T-helper 2 cell treated with Interferon-gamma antibody and Interleukin-4, amounts not matched to agents 5 μg/mL and 100 μg/mL, for 36 hours (primary cell): ENCODE measurements around the gene PDE8B.

Experiments used
- DNase-seq: peaks from one replicate; pipeline ENCODE4 v3.0.0; 2021; ENCODE audit warnings: low spot score
- H3K27ac Mint-ChIP-seq: one replicate; pipeline ENCODE4 v1.8.0; 2021; ENCODE audit warnings: mild to moderate bottlenecking, mixed read lengths
- H3K27me3 Mint-ChIP-seq: one replicate; pipeline ENCODE4 v1.8.0; 2021; ENCODE audit warnings: low read depth, mixed read lengths
- H3K36me3 Mint-ChIP-seq: one replicate; pipeline ENCODE4 v1.8.0; 2021; ENCODE audit warnings: low read depth, mixed read lengths
- H3K4me1 Mint-ChIP-seq: one replicate; pipeline ENCODE4 v1.8.0; 2021; ENCODE audit warnings: low read depth, mixed read lengths
- H3K4me3 Mint-ChIP-seq: one replicate; pipeline ENCODE4 v1.8.0; 2022; ENCODE audit warnings: mild to moderate bottlenecking, moderate library complexity, mixed read lengths
- H3K9me3 Mint-ChIP-seq: one replicate; pipeline ENCODE4 v1.8.0; 2021; ENCODE audit warnings: mixed read lengths

Gene PDE8B

DNA sequence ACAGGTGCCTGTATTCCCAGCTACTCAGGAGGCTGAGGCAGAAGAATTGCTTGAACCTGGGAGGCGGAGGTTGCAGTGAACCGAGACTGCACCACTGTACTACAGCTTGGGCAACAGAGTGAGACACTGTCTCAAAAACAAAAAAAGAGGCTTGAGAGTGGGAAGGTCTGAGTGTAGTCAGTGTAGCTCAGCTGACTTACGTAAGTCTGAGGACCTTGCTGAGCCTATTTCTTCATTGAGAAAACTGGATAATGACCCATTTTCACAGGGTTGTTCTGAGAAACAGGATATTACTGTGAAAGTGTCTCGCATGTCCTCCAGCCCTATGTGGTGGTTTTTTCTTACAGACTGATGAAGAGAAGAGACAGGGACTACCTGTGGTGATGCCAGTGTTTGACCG, 214.9 kb downstream of the PDE8B start:
- DNase-seq = no peak
- Mint-ChIP-seq H3K4me1 (peaks cover 10% of the 10 kb centered on the region), H3K9me3 (no peaks in the 10 kb centered on the region), H3K27ac (no peak overlapping the region), H3K4me3 (no peak overlapping the region), H3K36me3 (peaks cover 23% of the 10 kb centered on the region), H3K27me3 (no peaks in the 10 kb centered on the region)

DNA sequence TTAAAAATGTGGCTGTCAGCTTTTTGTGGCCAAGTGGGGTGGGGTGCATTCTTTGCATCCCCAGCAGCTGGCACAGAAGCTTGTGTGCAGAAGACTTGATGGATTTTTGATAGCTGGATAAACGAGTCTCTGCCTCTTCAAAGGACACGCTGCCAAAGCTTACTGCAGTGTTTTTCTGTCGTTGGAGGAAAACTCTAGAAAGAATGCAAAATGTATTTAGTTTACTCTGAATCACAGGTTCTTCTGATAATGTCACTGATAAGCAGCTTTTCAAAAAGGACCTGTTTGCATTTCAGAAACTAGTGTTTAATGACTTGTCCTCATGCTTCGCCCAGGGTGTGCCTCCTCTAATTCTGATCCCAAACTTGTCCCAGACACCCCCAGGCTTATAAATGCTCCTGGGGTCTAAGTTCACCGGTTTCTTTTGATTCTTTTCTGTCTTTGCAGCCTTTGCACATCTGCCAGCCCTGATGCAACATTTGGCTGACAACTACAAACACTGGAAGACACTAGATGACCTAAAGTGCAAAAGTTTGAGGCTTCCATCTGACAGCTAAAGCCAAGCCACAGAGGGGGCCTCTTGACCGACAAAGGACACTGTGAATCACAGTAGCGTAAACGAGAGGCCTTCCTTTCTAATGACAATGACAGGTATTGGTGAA, 215.6 kb downstream of the PDE8B start:
- Mint-ChIP-seq H3K4me3 (no peak overlapping the region), H3K27me3 (no peaks in the 10 kb centered on the region), H3K27ac (no peak overlapping the region), H3K4me1 (peaks cover 11% of the 10 kb centered on the region), H3K36me3 (peaks cover 29% of the 10 kb centered on the region), H3K9me3 (no peaks in the 10 kb centered on the region)
- no peak for DNase-seq

DNA sequence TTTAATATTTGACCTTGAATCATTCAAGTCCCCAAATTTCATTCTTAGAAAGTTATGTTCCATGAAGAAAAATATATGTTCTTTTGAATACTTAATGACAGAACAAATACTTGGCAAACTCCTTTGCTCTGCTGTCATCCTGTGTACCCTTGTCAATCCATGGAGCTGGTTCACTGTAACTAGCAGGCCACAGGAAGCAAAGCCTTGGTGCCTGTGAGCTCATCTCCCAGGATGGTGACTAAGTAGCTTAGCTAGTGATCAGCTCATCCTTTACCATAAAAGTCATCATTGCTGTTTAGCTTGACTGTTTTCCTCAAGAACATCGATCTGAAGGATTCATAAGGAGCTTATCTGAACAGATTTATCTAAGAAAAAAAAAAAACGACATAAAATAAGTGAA, 216.2 kb downstream of the PDE8B start:
- Mint-ChIP-seq H3K36me3 (peaks cover 31% of the 10 kb centered on the region), H3K4me1 (peaks cover 17% of the 10 kb centered on the region), H3K4me3 (no peak overlapping the region), H3K9me3 (no peaks in the 10 kb centered on the region), H3K27ac (no peak overlapping the region), H3K27me3 (no peaks in the 10 kb centered on the region)
- no peak for DNase-seq

- peaks cover 40% of the 10 kb centered on the region for H3K36me3 Mint-ChIP-seq
- H3K4me3 Mint-ChIP-seq = no peak overlapping the region
- H3K9me3 Mint-ChIP-seq = no peaks in the 10 kb centered on the region
- DNase-seq = no peak
- H3K27me3 Mint-ChIP-seq = no peaks in the 10 kb centered on the region
- H3K27ac Mint-ChIP-seq = no peak overlapping the region
- peaks cover 18% of the 10 kb centered on the region for H3K4me1 Mint-ChIP-seq
Measured at GRCh38 chr5:77427998-77428397, 217.5 kb downstream of the PDE8B start.

DNA sequence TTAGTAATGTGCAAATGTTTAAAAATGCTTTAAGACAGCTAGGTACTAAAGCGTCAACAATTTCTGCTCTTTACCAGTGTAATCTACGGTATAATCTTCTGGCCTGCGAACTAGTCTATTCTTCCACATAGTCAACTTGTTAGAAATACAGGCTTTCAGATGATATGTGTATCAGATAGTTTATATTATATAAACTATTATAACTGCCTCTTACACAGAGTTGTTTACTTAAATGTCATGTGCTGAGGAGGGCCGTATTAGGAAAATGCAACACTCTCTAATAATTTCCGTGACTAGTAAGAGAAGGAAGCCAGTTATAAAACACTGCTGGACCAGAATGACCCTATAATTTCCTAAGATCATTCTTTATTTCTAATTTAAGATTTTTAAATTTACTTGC, 218.0 kb downstream of the PDE8B start:
- Mint-ChIP-seq H3K27me3 (no peaks in the 10 kb centered on the region), H3K9me3 (no peaks in the 10 kb centered on the region), H3K4me3 (no peak overlapping the region), H3K4me1 (peaks cover 15% of the 10 kb centered on the region), H3K27ac (no peak overlapping the region), H3K36me3 (peaks cover 40% of the 10 kb centered on the region)
- DNase-seq = no peak

GRCh38 chr5:77430726-77431125, 220.2 kb downstream of the PDE8B start:
- no peak overlapping the region for H3K4me3 Mint-ChIP-seq
- no peaks in the 10 kb centered on the region for H3K9me3 Mint-ChIP-seq
- no peak for DNase-seq
- no peaks in the 10 kb centered on the region for H3K27me3 Mint-ChIP-seq
- peaks cover 10% of the 10 kb centered on the region for H3K4me1 Mint-ChIP-seq
- no peak overlapping the region for H3K27ac Mint-ChIP-seq
- H3K36me3 Mint-ChIP-seq = peaks cover 45% of the 10 kb centered on the region

DNA sequence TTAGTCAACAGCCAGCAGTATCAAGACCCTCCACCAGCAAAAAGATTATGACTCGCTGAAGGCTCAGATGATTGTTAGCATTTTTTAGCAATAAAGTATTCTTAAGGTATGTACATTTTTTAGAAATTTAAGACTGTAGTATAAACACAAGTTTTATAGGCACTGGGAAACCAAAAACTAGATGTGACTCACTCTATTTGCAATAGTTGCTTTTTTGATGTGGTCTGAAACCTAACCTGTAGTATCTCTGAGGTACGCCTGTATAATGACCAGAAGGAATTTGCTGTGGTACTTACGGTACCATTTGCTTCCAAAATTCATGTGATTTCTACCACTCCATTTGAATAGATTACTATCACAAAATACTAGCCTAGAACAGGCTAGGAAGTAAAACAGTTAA, 220.8 kb downstream of the PDE8B start:
- H3K27ac Mint-ChIP-seq = no peak overlapping the region
- no peaks in the 10 kb centered on the region for H3K9me3 Mint-ChIP-seq
- no peak overlapping the region for H3K4me3 Mint-ChIP-seq
- DNase-seq = no peak
- peaks cover 10% of the 10 kb centered on the region for H3K4me1 Mint-ChIP-seq
- H3K27me3 Mint-ChIP-seq = no peaks in the 10 kb centered on the region
- peaks cover 49% of the 10 kb centered on the region for H3K36me3 Mint-ChIP-seq

DNA sequence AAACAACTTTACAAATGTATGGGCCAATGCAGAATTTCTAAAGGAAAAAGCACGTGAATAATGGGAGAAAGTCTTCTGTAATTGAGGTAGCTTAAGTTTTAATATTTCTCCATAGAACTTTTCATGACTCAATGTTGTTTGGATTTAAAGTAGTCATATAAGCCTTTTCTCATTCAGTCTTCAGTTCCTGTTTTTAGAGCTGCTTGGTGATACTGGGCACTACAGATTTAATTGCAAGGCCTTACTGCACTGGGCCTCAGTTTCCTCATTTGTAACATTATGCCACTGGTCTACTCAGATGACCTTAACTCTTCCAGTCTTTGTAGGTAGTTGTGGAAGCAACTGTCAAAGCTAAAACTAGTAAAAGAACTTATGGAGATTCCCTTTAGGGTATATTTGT, 221.2 kb downstream of the PDE8B start:
- Mint-ChIP-seq H3K36me3 (peaks cover 51% of the 10 kb centered on the region), H3K4me3 (no peak overlapping the region), H3K4me1 (peaks cover 10% of the 10 kb centered on the region), H3K27me3 (no peaks in the 10 kb centered on the region), H3K27ac (no peak overlapping the region), H3K9me3 (no peaks in the 10 kb centered on the region)
- no peak for DNase-seq

DNA sequence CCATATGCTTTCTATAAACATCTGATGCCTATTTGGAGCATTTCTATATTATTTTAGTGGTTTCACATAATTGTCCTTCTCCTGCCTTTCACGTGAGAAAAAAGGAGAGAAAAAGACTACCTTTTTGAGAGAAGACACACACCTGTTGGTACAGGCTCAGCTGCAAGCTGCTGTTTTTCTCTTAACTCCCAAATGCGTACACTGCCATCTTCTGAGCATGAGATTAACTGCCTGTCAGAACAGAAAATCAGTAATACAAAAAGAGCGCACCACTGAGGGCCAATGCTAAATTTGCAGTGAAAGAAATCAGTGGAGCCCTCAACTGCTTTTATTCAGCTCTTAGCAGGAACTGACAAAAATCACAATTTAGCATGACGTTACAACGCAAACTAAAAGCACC, 226.7 kb downstream of the PDE8B start:
- Mint-ChIP-seq H3K36me3 (peaks cover 37% of the 10 kb centered on the region), H3K4me3 (no peak overlapping the region), H3K4me1 (no peaks in the 10 kb centered on the region), H3K27me3 (no peaks in the 10 kb centered on the region), H3K9me3 (no peaks in the 10 kb centered on the region), H3K27ac (no peak overlapping the region)
- DNase-seq = no peak

- H3K9me3 Mint-ChIP-seq = no peaks in the 10 kb centered on the region
- H3K27me3 Mint-ChIP-seq = no peaks in the 10 kb centered on the region
- no peak overlapping the region for H3K27ac Mint-ChIP-seq
- no peak for DNase-seq
- H3K4me3 Mint-ChIP-seq = no peak overlapping the region
- H3K4me1 Mint-ChIP-seq = no peaks in the 10 kb centered on the region
- H3K36me3 Mint-ChIP-seq = peaks cover 30% of the 10 kb centered on the region
Measured at GRCh38 chr5:77438071-77438470, 227.6 kb downstream of the PDE8B start.

DNA sequence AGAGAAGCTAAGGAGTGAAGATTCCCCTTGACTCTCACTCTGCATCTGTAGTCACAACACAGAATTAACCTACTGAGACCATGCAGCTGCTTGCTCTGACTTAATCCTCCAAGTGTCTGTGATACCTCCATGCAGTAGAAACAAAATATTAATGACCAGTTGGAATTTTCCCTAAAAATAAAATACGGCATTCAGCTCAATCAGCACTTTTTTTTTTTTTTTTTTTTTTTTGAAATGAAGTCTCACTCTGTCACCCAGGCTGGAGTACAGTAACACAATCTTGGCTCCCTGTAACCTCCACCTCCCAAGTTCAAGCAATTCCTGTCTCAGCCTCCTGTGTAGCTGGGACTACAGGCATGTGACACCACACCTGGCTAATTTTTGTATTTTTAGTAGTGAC, 233.2 kb downstream of the PDE8B start:
- Mint-ChIP-seq H3K36me3 (peaks cover 47% of the 10 kb centered on the region), H3K4me1 (peaks cover 2% of the 10 kb centered on the region), H3K27ac (no peak overlapping the region), H3K27me3 (no peaks in the 10 kb centered on the region), H3K9me3 (peaks cover 5% of the 10 kb centered on the region), H3K4me3 (no peak overlapping the region)
- no peak for DNase-seq

- no peak overlapping the region for H3K4me3 Mint-ChIP-seq
- H3K9me3 Mint-ChIP-seq = peaks cover 5% of the 10 kb centered on the region
- peaks cover 2% of the 10 kb centered on the region for H3K4me1 Mint-ChIP-seq
- no peak overlapping the region for H3K27ac Mint-ChIP-seq
- H3K27me3 Mint-ChIP-seq = no peaks in the 10 kb centered on the region
- no peak for DNase-seq
- H3K36me3 Mint-ChIP-seq = peaks cover 52% of the 10 kb centered on the region
Measured at GRCh38 chr5:77444356-77444755, 233.9 kb downstream of the PDE8B start.

- H3K27ac Mint-ChIP-seq = no peak overlapping the region
Measured at GRCh38 chr5:77448831-77449230, 238.4 kb downstream of the PDE8B start.

GRCh38 chr5:77449277-77449676, 238.8 kb downstream of the PDE8B start:
- Mint-ChIP-seq H3K9me3 (peaks cover 5% of the 10 kb centered on the region), H3K4me3 (no peak overlapping the region), H3K27me3 (no peaks in the 10 kb centered on the region), H3K4me1 (peaks cover 2% of the 10 kb centered on the region), H3K36me3 (peaks cover 57% of the 10 kb centered on the region), H3K27ac (no peak overlapping the region)
- no peak for DNase-seq

More at GRCh38 chr5:77448831-77449230, 238.4 kb downstream of the PDE8B start:
- no peak overlapping the region for H3K4me3 Mint-ChIP-seq
- peaks cover 5% of the 10 kb centered on the region for H3K9me3 Mint-ChIP-seq
- H3K27me3 Mint-ChIP-seq = no peaks in the 10 kb centered on the region
- H3K36me3 Mint-ChIP-seq = peaks cover 59% of the 10 kb centered on the region
- H3K4me1 Mint-ChIP-seq = peaks cover 2% of the 10 kb centered on the region
- DNase-seq = no peak

- peaks cover 54% of the 10 kb centered on the region for H3K36me3 Mint-ChIP-seq
- H3K27me3 Mint-ChIP-seq = no peaks in the 10 kb centered on the region
- H3K4me1 Mint-ChIP-seq = peaks cover 2% of the 10 kb centered on the region
- H3K9me3 Mint-ChIP-seq = peaks cover 5% of the 10 kb centered on the region
- DNase-seq = no peak
- H3K4me3 Mint-ChIP-seq = no peak overlapping the region
- no peak overlapping the region for H3K27ac Mint-ChIP-seq
Measured at GRCh38 chr5:77449981-77450380, 239.5 kb downstream of the PDE8B start.
